HuH-7.5 (cell line): ENCODE data around the gene PMEPA1.

ENCODE experiments used
- DNase-seq: peaks from one replicate; pipeline ENCODE4 v3.0.0; 2011; ENCODE audit warnings: low spot score

Gene PMEPA1

GRCh38 chr20:57711311-57711712 is 1.5 kb upstream of the PMEPA1 start:
- DNase-seq = no peak

DNA sequence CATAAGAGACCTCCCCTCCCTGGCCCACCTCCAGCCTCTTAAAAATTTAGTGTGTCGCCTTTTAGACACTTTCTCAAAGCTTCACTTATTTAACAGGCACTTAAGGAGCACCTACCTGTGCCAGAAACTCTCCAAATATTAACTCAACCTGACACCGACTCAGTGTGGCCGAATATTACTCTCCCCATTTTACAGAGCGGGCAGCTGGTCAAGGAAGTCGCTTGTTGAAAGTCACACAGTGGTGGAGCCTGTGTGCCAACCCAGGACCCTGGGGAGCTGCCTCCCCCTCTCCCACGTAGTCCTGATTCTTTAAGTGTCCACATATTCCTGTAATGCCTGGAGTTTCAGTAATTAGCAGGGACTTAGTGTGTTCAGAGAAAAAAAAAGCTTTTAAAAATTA is 1.0 kb upstream of the PMEPA1 start:
- DNase-seq = no peak

DNA sequence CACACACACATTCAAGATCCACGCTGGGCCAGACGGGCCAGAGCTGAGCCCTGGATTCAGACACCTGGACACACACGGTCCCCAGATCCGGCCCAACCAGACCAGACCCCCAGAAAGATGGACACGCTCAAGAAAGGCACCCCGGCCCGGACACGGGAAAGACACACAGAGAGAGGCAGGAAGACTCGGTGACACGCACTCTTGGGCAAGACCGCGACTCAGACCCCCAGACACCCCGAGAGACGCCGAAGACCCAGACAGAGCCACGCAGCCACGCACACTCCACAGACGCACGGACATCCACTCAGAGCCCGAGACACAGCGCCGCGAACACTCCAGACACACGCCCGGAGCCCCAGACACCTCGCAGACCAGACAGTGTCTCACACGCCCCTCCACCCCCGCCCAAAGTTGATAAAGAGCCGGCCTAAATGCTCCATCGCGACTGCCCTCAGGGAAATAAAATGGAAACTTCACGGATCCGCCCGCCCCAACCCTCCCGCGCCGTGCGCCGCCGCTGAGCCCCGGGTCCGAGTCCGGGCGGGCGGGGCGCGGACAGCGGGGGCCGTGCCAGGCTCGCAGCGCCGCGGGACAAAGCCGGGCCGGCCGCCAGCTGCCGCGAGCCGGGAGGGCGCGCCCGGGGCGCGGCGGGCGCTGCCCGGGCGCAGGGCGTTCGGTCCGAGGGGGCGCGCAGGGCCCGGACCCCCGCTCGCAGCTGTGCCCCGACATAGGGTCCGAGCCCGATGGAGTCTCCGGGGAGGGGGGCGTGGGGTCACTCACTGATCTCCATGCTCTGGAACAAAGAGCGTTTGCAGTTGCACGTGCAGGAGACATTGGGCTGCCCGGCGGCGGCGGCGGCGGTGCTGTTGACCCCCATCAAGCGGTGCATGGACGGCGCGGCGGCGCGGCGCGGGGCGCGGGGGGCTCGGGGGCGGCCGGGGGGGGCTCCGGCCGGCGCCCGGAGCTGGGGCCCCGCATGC is 831 bp downstream of the PMEPA1 start:
- no peak for DNase-seq

DNA sequence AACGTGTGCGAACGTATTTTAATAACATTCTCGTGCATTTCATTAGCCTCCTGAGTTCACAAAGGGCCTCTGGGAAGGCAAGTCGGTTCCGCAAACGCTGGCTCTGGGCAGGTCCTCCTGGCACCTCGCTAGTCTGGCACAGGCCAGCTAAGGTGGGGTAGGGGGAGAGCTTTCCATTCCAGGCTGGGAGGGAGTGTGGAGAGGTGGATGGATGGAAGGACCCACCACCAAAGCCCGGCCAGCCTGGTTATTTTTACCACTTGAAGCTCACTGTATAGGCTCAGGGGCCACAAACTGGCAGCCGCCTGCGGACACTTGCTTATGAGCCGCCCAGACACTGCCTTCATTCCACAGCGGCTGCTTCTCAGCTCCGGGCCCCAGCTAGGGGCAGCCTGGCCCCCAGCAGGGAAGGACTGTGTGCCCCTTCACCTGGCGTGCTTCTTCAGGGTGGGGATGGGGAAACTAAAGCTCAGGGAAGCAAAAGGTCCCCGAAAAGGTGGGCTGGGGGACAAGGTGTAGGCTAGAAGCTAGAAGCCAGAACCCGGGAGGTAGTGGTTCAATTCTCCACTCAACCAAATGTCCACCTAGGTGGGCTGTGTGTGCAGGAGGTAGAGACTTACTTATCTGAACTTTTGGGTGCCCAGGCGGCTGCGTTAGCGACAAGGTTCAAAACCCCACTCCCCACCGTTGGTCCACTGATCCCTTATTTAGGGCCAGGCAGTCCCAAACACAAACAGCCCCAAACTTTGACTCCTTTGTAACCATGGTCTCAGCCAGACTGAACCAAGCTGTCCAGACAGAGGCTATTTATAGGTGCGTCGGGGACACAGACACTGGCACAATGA is 1.7 kb downstream of the PMEPA1 start:
- no peak for DNase-seq

DNA sequence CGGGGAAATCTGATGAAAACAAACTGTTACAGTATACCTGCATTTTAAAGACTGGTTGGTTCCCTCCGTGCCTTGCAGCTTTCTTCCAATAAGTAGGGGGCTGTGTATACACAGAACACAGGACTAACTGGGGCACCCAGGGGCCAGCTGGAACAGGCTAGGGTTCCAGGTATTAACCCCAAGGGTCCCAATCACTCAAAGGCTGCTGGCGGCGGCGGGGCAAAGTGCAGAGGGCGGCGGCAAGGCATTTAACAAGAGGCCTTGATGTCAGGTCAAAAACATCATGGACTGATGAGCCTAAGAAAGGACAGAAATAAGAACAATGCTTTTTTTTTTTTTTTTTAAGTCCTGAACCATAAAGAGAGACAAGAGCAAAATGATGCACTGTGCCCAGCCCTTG is 2.5 kb downstream of the PMEPA1 start:
- no peak for DNase-seq

GRCh38 chr20:57705127-57705899 is 4.5 kb downstream of the PMEPA1 start:
- DNase-seq = no peak

DNA sequence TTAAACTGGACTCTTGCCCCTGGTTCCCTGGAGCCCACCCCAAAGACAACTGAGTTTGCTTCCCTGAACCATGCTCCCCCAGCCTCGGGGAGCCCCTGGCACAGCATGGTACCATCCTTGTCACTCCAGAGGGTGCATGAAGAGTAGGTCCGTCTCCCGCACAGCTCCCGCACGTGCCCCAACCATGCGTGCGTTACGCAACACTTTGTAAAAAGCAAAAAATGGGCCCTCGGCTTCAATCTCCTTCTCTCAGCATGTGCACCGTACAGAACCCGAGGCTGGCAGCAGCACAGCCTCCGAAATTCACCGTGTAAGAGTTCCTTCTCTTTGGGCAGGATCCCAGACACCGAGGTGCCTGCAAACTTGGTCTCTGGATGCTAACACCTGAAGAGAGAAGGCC is 5.6 kb downstream of the PMEPA1 start:
- DNase-seq = no peak

GRCh38 chr20:57703013-57703412 is 6.8 kb downstream of the PMEPA1 start:
- no peak for DNase-seq

- no peak for DNase-seq
Measured at GRCh38 chr20:57702521-57702920, 7.3 kb downstream of the PMEPA1 start.

DNA sequence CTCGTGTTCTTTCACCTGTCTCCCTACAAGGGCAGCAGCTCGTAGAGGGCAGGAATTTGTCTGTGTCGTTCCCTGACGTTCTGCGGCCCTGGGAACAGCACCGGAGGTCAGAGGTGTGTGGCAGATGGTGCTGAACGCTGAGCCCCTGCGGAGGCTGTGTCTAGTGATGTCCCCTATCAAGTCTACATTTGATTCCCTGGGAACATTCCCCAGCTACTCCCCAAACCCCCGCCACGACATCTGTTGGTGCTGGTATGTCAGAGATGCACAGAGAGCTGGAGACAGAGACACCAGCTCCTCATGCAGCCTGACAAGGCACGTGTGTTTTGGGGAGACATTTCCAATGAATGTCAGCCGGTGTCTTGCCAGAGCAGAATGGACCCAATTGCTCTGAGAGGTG is 7.7 kb downstream of the PMEPA1 start:
- no peak for DNase-seq

DNA sequence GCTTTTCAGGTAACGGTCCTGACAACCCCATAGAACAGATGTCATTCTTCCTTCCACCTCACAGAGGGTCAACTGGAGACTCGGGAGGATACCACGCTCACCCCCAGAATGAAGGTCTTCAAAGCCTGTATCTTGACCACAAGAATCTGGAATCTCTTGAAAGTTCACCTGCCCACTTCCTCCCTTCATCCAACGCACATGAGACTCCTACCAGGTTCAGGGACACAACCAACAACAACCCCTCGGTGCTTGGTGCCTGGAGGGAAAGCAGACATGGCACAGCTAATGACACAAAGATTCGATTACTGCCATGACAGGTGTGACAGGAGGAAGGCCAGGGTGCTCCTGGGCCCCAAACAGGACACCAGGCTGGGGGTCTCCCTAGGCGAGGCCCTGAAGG is 8.2 kb downstream of the PMEPA1 start:
- no peak for DNase-seq

DNA sequence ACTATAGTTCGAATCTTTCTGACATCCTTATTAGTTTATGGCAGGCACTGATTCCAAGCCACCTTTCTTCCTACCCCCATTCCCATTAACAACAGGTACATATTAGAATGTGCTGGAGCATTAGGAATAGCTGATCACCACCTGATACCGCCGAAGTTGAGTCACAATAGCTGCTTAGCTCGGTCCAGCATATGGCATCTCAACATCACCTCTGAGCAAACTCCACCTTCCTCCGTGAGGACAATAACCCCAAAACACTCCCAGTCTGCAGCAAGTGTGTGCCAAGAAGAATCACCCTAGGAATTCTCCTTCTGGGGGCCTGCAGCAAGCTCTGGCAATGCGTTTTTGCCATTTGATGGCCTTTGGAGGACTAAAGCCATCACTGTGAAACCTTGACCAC is 8.7 kb downstream of the PMEPA1 start:
- DNase-seq = no peak

- no peak for DNase-seq
Measured at GRCh38 chr20:57699395-57699794, 10.4 kb downstream of the PMEPA1 start.

GRCh38 chr20:57698867-57699275 is 10.9 kb downstream of the PMEPA1 start:
- no peak for DNase-seq

GRCh38 chr20:57698116-57698866 is 11.5 kb downstream of the PMEPA1 start:
- peak; percentile 61 for DNase-seq

DNA sequence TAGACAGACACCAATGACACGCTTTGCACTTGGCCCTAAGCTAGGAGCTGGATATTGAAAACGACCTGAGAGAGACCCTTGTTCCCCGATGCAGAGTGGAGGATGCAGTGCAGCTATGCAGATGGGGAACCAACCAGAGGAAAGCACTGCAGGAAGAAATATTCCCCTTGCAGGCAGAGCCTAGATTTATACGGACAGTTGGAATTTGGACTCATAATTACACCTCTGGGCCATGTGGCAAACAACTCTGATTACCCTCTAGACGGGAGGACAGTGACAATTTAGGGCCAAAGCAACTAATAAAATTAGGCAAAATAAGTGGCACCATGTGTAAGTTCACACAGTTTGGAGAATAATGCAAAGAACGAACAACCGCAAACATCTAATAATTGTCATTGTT is 12.3 kb downstream of the PMEPA1 start:
- DNase-seq = no peak

DNA sequence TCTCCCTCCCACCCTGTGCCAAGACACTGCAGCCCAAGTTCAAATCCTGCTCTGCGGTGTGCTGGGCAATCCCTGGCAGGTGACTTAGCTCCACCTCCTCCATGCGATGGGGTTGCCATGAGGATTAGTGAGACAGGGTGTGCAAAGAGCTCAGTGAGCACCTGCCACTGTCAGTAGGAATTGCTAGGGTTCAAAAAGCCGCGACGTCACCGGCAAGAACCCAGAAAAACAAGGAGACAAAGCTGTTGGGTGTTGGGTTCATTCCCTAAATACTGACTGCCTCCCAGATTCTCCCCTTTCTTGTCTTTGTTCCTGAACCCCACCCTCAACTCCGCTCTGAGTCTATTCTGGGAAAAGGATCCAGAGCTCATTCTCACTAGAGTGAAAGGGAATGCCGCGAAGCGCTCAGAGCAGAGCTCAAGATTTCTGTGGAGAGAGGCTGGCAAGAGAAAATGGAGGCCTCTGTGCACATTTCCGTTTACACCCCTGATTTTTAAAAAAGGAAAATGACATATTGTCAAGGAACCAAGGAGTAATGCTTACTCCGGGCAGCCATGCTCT is 13.3 kb downstream of the PMEPA1 start:
- no peak for DNase-seq

- no peak for DNase-seq
Measured at GRCh38 chr20:57695940-57696339, 13.9 kb downstream of the PMEPA1 start.

DNA sequence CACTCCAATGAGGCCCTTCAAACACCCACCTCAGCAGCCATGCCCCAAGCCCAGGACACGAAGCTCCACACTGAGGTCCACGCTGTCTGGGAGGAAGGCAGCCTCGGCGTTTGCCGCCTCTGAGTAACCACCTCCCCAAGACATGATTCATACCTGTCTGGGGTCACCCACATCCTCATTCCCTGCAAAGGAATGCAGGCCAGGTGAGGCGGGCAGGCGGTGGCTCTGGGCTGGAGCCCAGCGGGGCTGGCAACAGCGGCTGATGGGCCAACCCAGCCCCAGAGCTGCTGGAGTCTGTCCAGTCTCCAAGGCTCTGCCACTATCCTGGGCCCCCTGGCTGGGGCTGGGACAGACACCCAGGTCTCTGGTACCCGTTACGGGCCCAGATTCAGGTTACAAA is 14.8 kb downstream of the PMEPA1 start:
- no peak for DNase-seq

GRCh38 chr20:57694481-57694880 is 15.3 kb downstream of the PMEPA1 start:
- DNase-seq = no peak

DNA sequence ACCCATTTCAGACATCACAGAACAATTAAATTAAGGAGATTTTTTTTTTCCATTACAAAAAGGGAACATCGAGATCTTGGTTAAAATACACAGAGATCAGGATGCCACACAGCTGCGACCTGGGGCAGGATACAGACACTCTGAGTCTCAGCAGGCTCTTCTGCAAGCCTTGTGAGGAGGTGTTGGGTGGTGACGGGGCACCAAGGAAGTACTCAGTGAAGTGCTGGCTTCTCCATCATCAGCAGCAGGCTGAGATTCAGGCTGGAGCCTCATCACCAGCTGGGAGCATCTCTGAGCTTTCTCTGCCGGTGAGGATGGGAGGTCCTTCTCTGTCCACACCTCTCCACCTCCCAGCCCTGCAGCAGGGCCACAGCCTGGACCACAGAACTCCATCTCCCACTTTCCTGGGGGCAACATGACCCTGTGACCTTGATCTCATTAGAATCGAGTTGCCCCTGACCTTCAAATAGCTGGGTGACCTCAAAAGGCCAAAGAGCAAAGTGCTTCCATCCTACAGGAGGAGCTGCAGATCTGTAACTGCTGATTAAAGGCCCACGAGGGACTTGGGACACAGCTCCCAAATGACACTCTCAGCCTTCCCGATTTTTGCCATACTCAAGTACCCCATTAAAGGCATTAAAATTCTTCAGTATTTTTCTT is 16.0 kb downstream of the PMEPA1 start:
- no peak for DNase-seq
